ENCODE measurements around the gene OLFML2A. TPM values are rescaled to one million over a fixed set of nuclear protein-coding genes. Genes with fewer than 3 reads are reported as not detected.

OLFML2A gene
- total and polyA plus RNA-seq, 2 of the 13 experiments (the other 11 are each of a cell fraction or from before 2014, with no cell fraction given): 0.01 to 0.02 TPM

- TF ChIP-seq, protein P1, sequence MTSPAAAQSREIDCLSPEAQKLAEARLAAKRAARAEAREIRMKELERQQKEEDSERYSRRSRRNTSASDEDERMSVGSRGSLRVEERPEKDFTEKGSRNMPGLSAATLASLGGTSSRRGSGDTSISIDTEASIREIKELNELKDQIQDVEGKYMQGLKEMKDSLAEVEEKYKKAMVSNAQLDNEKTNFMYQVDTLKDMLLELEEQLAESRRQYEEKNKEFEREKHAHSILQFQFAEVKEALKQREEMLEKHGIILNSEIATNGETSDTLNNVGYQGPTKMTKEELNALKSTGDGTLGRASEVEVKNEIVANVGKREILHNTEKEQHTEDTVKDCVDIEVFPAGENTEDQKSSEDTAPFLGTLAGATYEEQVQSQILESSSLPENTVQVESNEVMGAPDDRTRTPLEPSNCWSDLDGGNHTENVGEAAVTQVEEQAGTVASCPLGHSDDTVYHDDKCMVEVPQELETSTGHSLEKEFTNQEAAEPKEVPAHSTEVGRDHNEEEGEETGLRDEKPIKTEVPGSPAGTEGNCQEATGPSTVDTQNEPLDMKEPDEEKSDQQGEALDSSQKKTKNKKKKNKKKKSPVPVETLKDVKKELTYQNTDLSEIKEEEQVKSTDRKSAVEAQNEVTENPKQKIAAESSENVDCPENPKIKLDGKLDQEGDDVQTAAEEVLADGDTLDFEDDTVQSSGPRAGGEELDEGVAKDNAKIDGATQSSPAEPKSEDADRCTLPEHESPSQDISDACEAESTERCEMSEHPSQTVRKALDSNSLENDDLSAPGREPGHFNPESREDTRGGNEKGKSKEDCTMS (CRISPR knock-in tag; conservative IDR thresholded peaks at IDR 0.05): no peak
- TF ChIP-seq KDM2A (CRISPR knock-in tag; IDR thresholded peaks at IDR 0.05; ENCODE audit: borderline replicate concordance, low read depth) (peak; percentile 53), SETDB1 (CRISPR knock-in tag; IDR thresholded peaks at IDR 0.05; ENCODE audit: borderline replicate concordance) (no peak), HNF1B (CRISPR knock-in tag; IDR thresholded peaks at IDR 0.05) (peak; percentile 70), YEATS4 (CRISPR knock-in tag; IDR thresholded peaks at IDR 0.05; ENCODE audit: borderline replicate concordance) (no peak), E2F5 (CRISPR knock-in tag; conservative IDR thresholded peaks at IDR 0.05) (0 out of 2 replicates have a peak, but pooled peaks have one; percentile 42), SAP130 (CRISPR knock-in tag; IDR thresholded peaks at IDR 0.05; ENCODE audit: low read depth) (peak; percentile 73), PTBP1 (IDR thresholded peaks at IDR 0.05; ENCODE audit: low read depth, low read length, poor library complexity, severe bottlenecking) (peak; percentile 49), NRL (CRISPR knock-in tag; IDR thresholded peaks at IDR 0.05; ENCODE audit: borderline replicate concordance) (0 out of 2 replicates have a peak, but pooled peaks have one; percentile 58), ZFY (CRISPR knock-in tag; IDR thresholded peaks at IDR 0.05) (peak; percentile 48; the same call in 1 of the 2 replicates), BORCS8-MEF2B (CRISPR knock-in tag; IDR thresholded peaks at IDR 0.05) (0 out of 2 replicates have a peak, but pooled peaks have one; percentile 58), E2F2 (CRISPR knock-in tag; IDR thresholded peaks at IDR 0.05; ENCODE audit: borderline replicate concordance) (no peak), ZNF678 (CRISPR knock-in tag; IDR thresholded peaks at IDR 0.05) (no peak)
- TF ChIP-seq, protein P2, sequence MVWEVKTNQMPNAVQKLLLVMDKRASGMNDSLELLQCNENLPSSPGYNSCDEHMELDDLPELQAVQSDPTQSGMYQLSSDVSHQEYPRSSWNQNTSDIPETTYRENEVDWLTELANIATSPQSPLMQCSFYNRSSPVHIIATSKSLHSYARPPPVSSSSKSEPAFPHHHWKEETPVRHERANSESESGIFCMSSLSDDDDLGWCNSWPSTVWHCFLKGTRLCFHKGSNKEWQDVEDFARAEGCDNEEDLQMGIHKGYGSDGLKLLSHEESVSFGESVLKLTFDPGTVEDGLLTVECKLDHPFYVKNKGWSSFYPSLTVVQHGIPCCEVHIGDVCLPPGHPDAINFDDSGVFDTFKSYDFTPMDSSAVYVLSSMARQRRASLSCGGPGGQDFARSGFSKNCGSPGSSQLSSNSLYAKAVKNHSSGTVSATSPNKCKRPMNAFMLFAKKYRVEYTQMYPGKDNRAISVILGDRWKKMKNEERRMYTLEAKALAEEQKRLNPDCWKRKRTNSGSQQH (CRISPR knock-in tag; IDR thresholded peaks at IDR 0.05; ENCODE audit: low read depth): peak; percentile 79
These were observed 76.0 kb downstream of the OLFML2A start, which contains the start of gene WDR38 (continued) for GRCh38 chr9:124852829-124853531.

Measured in HepG2 (cell line).